ENCODE measurements around the gene ANTXR1.

The ANTXR1 gene

GRCh38 chr2:69133898-69134297 is 120.9 kb downstream of the ANTXR1 start:
- no peak for DNase-seq (ENCODE audit: low spot score)

GRCh38 chr2:69134306-69134945 is 121.4 kb downstream of the ANTXR1 start:
- DNase-seq (ENCODE audit: low spot score): no peak

GRCh38 chr2:69138247-69138772 is 125.3 kb downstream of the ANTXR1 start:
- DNase-seq (ENCODE audit: low spot score): peak; percentile 58

GRCh38 chr2:69138793-69139459 is 125.9 kb downstream of the ANTXR1 start:
- DNase-seq (ENCODE audit: low spot score): peak; percentile 72

- DNase-seq (ENCODE audit: low spot score): no peak
Measured at GRCh38 chr2:69139778-69140670, 127.0 kb downstream of the ANTXR1 start.

- DNase-seq (ENCODE audit: low spot score): no peak
Measured at GRCh38 chr2:69141061-69141460, 128.1 kb downstream of the ANTXR1 start.

GRCh38 chr2:69143748-69144360 is 130.9 kb downstream of the ANTXR1 start:
- no peak for DNase-seq (ENCODE audit: low spot score)

GRCh38 chr2:69145204-69145603 is 132.2 kb downstream of the ANTXR1 start:
- DNase-seq (ENCODE audit: low spot score): no peak

GRCh38 chr2:69147841-69148533 is 135.0 kb downstream of the ANTXR1 start:
- DNase-seq (ENCODE audit: low spot score): no peak

- peak; percentile 22 for DNase-seq (ENCODE audit: low spot score)
Measured at GRCh38 chr2:69149631-69150215, 136.7 kb downstream of the ANTXR1 start.

- DNase-seq (ENCODE audit: low spot score): no peak
Measured at GRCh38 chr2:69151931-69152330, 139.0 kb downstream of the ANTXR1 start.

- DNase-seq (ENCODE audit: low spot score): no peak
Measured at GRCh38 chr2:69152847-69153583, 140.0 kb downstream of the ANTXR1 start.

GRCh38 chr2:69154106-69154505 is 141.1 kb downstream of the ANTXR1 start:
- no peak for DNase-seq (ENCODE audit: low spot score)

- DNase-seq (ENCODE audit: low spot score): no peak
Measured at GRCh38 chr2:69156624-69157023, 143.6 kb downstream of the ANTXR1 start.

- DNase-seq (ENCODE audit: low spot score): no peak
Measured at GRCh38 chr2:69157441-69157840, 144.5 kb downstream of the ANTXR1 start.

GRCh38 chr2:69159986-69160385 is 147.0 kb downstream of the ANTXR1 start:
- no peak for DNase-seq (ENCODE audit: low spot score)

GRCh38 chr2:69162057-69162456 is 149.1 kb downstream of the ANTXR1 start:
- no peak for DNase-seq (ENCODE audit: low spot score)

- DNase-seq (ENCODE audit: low spot score): peak; percentile 65
Measured at GRCh38 chr2:69163109-69163508, 150.1 kb downstream of the ANTXR1 start.

- DNase-seq (ENCODE audit: low spot score): no peak
Measured at GRCh38 chr2:69163556-69163955, 150.6 kb downstream of the ANTXR1 start.

GRCh38 chr2:69164061-69164778 is 151.2 kb downstream of the ANTXR1 start:
- peak; percentile 71 for DNase-seq (ENCODE audit: low spot score)
